SJCRH30 (cell line): ENCODE results near the gene YIF1B. TPM values are rescaled to one million over a fixed set of nuclear protein-coding genes. Genes with fewer than 3 reads are reported as not detected.

Experiments used
- DNase-seq, 2 experiments: peaks; one replicate each; pipeline ENCODE4 v3.0.0-alpha.2; 2015 to 2020
- H3K27ac ChIP-seq: fragments of 250-450 bp; sonication (Bioruptor Pico); 2 replicates; pipeline ENCODE4 v1.5.1; 2020; ENCODE audit warnings: mild to moderate bottlenecking, moderate library complexity
- H3K27me3 ChIP-seq: fragments of 250-450 bp; sonication (Bioruptor Pico); 2 replicates; pipeline ENCODE4 v1.5.1; 2020; ENCODE audit warnings: mild to moderate bottlenecking, moderate library complexity
- H3K36me3 ChIP-seq: fragments of 250-450 bp; sonication (Bioruptor Pico); 2 replicates; pipeline ENCODE4 v1.5.1; 2020; ENCODE audit warnings: mild to moderate bottlenecking, moderate library complexity
- H3K4me1 ChIP-seq: fragments of 250-450 bp; sonication (Bioruptor Pico); 2 replicates; pipeline ENCODE4 v1.5.1; 2020; ENCODE audit warnings: mild to moderate bottlenecking, moderate library complexity
- H3K4me3 ChIP-seq: fragments of 250-450 bp; sonication (Bioruptor Pico); 2 replicates; pipeline ENCODE4 v1.5.1; 2020; ENCODE audit warnings: mild to moderate bottlenecking, moderate library complexity
- H3K9me3 ChIP-seq: fragments of 250-450 bp; sonication (Bioruptor Pico); replicated peaks from 2 replicates; pipeline ENCODE4 v1.5.1; 2020; ENCODE audit warnings: mild to moderate bottlenecking, moderate library complexity
- total RNA-seq: library from RNA; depleted of rRNA; stranded (reverse); fragments of >200 nt; shearing (Covaris generic); gene quantifications from 2 replicates; pipeline ENCODE4 v1.2.3, GENCODE V29; 2014

The YIF1B gene
- total RNA-seq, 1 experiment from 2014 or later: 47.9 TPM

- Histone ChIP-seq H3K27ac (no peak within 1 kb of the TSS), H3K27me3 (no peaks in the 10 kb centered on the region), H3K36me3 (peaks cover 9% of the 10 kb centered on the region; the same call in 1 of the 2 replicates), H3K9me3 (no peaks in the 10 kb centered on the region), H3K4me3 (no peak within 1 kb of the TSS), H3K4me1 (peaks cover 30% of the 10 kb centered on the region)
- DNase-seq: no peak
Observed at GRCh38 chr19:38303517-38304351, 12.0 kb downstream of the YIF1B start, which contains the start of gene C19orf33. Gene C19orf33 (plus strand): TSS chr19:38304251. CDS start chr19:38304262, 11 bp downstream.

GRCh38 chr19:38298821-38299680 is 16.7 kb downstream of the YIF1B start:
- H3K4me3 ChIP-seq: no peak overlapping the region
- H3K27ac ChIP-seq: no peak overlapping the region
- no peaks in the 10 kb centered on the region for H3K27me3 ChIP-seq
- H3K9me3 ChIP-seq: no peaks in the 10 kb centered on the region
- H3K4me1 ChIP-seq: peaks cover 35% of the 10 kb centered on the region
- peaks cover 4% of the 10 kb centered on the region; the same call in 1 of the 2 replicates for H3K36me3 ChIP-seq
- peak; percentile 40 to 66 for DNase-seq

GRCh38 chr19:38294090-38294489 is 21.7 kb downstream of the YIF1B start:
- peak in 1 of 2 experiments; percentile 39 for DNase-seq
- Histone ChIP-seq H3K9me3 (no peaks in the 10 kb centered on the region), H3K36me3 (no peaks in the 10 kb centered on the region), H3K4me3 (no peak overlapping the region), H3K27ac (no peak overlapping the region), H3K27me3 (no peaks in the 10 kb centered on the region), H3K4me1 (peaks cover 43% of the 10 kb centered on the region)

DNA sequence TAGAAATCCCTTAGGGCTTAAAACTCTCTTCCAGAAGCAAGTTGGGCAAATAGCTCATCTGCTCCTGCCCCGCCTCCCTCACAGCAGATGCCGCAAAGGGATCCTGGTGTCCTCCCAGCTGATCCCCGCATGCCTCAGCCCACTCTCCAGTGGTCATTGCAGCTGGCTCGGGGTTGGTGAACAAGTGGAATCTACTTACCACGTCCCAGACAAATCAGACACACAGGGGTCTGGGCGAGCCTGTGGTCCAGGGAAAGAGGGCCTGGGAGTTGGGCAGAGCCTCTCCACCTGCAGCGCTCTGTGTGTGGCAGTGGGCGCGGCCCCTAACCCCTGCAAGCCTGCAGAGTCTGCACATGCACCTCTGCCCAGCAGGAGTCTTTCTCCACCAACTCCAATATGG is 22.5 kb downstream of the YIF1B start:
- DNase-seq: peak; percentile 69 to 70
- H3K4me3 ChIP-seq: no peak overlapping the region
- no peak overlapping the region for H3K27ac ChIP-seq

DNA sequence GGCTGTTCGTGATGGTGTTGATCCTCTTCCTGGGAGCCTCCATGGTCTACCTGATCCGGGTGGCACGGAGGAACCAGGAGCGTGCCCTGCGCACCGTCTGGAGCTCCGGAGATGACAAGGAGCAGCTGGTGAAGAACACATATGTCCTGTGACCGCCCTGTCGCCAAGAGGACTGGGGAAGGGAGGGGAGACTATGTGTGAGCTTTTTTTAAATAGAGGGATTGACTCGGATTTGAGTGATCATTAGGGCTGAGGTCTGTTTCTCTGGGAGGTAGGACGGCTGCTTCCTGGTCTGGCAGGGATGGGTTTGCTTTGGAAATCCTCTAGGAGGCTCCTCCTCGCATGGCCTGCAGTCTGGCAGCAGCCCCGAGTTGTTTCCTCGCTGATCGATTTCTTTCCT is 23.9 kb downstream of the YIF1B start:
- Histone ChIP-seq H3K27ac (no peak overlapping the region), H3K4me1 (peaks cover 50% of the 10 kb centered on the region), H3K36me3 (no peaks in the 10 kb centered on the region), H3K4me3 (no peak overlapping the region), H3K9me3 (no peaks in the 10 kb centered on the region), H3K27me3 (no peaks in the 10 kb centered on the region)
- no peak for DNase-seq

More for the DNA sequence above, 22.5 kb downstream of the YIF1B start:
- Histone ChIP-seq H3K9me3 (no peaks in the 10 kb centered on the region), H3K36me3 (no peaks in the 10 kb centered on the region), H3K27me3 (no peaks in the 10 kb centered on the region), H3K4me1 (peaks cover 45% of the 10 kb centered on the region)

DNA sequence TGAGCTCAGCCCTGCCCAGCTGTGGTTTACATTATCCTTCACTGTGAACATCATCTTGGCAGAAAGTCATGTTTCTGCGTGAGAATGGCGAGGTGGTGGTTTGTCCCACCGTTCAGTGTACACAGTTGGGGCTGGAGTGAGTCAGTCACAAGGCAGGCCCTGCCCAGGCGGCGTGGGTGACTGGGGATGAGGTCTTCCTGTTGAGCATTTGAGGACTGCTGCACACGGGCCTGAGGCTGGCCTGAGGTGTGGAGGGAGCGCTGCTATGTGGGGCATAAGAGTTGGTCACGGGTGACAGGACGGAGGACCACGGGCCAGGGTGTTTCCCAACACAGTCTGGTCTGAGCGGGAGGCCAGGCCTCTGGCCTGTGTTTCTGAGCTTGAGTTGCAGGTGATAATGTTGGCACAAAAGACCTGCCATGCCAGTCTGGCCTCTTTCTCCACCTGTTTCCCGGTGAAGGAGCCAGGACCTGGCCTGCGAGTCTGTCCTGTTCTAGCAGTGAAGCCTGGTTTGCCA is 25.1 kb downstream of the YIF1B start:
- peak; percentile 68 to 74 for DNase-seq
- H3K4me3 ChIP-seq: no peak overlapping the region
- H3K27ac ChIP-seq: peak overlapping the region; percentile 24
- no peaks in the 10 kb centered on the region for H3K36me3 ChIP-seq
- H3K4me1 ChIP-seq: peaks cover 50% of the 10 kb centered on the region
- H3K27me3 ChIP-seq: no peaks in the 10 kb centered on the region
- no peaks in the 10 kb centered on the region for H3K9me3 ChIP-seq

GRCh38 chr19:38289955-38290354 is 25.8 kb downstream of the YIF1B start:
- Histone ChIP-seq H3K4me3 (no peak overlapping the region), H3K4me1 (peaks cover 50% of the 10 kb centered on the region), H3K9me3 (no peaks in the 10 kb centered on the region), H3K36me3 (no peaks in the 10 kb centered on the region), H3K27ac (peak overlapping the region; percentile 24; the same call in 1 of the 2 replicates), H3K27me3 (no peaks in the 10 kb centered on the region)
- no peak for DNase-seq

DNA sequence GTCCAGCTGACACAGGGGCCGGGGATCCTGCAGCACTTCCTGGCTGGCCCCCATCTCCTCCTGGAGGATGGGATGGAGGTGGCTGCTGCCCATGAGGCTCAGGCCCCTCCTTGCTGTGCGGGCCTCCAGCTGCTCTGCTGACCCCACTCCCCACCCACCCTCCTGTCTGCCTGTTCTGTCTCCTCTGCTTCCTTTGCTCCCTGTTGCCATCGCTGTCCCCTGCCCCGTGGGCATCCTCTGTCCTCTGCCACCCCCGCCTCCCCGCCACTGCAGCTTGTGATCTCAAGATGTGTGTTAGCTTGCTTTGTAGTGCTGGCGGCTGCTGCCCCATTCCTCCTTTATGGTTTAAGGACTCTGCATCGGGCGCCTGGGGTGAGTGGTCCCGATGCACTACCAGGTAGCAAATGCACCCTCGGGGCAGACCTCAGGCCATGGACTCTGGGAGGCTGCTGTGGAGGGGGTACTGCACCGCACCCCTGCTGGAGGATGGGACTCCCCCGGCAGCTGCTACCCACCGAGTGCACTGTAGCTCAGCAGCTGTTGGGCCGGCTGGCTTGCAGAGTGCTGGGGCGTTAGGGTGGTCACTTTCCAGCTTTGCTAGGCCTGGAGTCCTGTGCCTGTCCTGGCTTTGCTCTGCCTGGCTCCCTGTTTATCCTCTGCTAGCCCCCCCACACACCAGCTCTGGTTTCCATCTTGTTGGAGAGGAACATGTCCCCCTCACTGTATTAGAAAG is 27.5 kb downstream of the YIF1B start:
- Histone ChIP-seq H3K27me3 (no peaks in the 10 kb centered on the region), H3K36me3 (no peaks in the 10 kb centered on the region), H3K27ac (peak overlapping the region; percentile 35), H3K4me1 (peaks cover 40% of the 10 kb centered on the region), H3K9me3 (no peaks in the 10 kb centered on the region), H3K4me3 (no peak overlapping the region)
- DNase-seq: peak; percentile 85

- H3K27ac ChIP-seq: no peak overlapping the region
- no peaks in the 10 kb centered on the region for H3K9me3 ChIP-seq
- H3K27me3 ChIP-seq: no peaks in the 10 kb centered on the region
- no peak overlapping the region for H3K4me3 ChIP-seq
- no peak for DNase-seq
- H3K36me3 ChIP-seq: no peaks in the 10 kb centered on the region
- peaks cover 33% of the 10 kb centered on the region for H3K4me1 ChIP-seq
Observed at GRCh38 chr19:38287604-38288003, 28.1 kb downstream of the YIF1B start.

DNA sequence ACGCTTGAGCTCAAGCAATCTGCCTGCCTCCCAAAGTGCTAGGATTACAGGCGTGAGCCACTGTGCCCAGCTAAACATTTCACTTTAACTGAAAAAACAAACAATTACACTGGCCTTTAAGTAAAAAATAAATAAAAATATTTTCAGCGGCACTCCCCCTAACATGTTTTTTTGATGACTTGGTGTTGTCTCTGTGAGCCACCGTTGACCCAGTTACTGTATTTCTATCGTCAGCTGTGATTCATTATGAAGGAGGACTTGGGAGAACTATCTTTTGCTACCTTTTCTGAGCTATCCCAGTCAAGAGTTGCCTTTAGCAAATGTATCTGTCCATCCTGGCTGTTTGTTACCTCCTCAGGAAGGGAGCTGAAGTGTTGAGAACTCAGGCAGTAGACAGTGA is 30.2 kb downstream of the YIF1B start:
- Histone ChIP-seq H3K9me3 (no peaks in the 10 kb centered on the region), H3K4me1 (peaks cover 22% of the 10 kb centered on the region), H3K27me3 (no peaks in the 10 kb centered on the region), H3K27ac (no peak overlapping the region), H3K36me3 (no peaks in the 10 kb centered on the region), H3K4me3 (no peak overlapping the region)
- DNase-seq: no peak

- peaks cover 13% of the 10 kb centered on the region for H3K4me1 ChIP-seq
- no peak overlapping the region for H3K4me3 ChIP-seq
- no peak overlapping the region for H3K27ac ChIP-seq
- no peaks in the 10 kb centered on the region for H3K36me3 ChIP-seq
- H3K27me3 ChIP-seq: no peaks in the 10 kb centered on the region
- DNase-seq: no peak
- no peaks in the 10 kb centered on the region for H3K9me3 ChIP-seq
Observed at GRCh38 chr19:38284422-38284821, 31.3 kb downstream of the YIF1B start.

DNA sequence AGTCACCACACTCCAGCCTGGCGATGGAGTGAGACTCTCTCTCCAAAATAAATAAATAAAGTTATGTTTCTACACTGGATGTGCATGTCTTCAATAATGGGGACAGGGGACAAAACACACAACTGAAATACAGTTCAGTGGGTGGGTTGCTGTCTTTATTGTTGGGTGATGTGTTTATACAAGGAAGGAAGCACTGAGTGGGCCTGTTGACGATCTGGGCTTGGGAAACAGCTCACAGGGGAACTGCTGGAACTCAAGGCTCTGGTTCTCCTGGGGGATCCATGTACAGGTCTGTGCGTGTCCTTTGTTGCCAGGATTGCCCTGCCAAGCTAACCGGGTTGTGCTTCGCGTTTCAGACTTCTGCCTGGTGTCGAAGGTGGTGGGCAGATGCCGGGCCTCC is 32.5 kb downstream of the YIF1B start:
- Histone ChIP-seq H3K9me3 (no peaks in the 10 kb centered on the region), H3K4me1 (peaks cover 12% of the 10 kb centered on the region), H3K27me3 (no peaks in the 10 kb centered on the region), H3K36me3 (no peaks in the 10 kb centered on the region), H3K27ac (no peak overlapping the region), H3K4me3 (no peak overlapping the region)
- no peak for DNase-seq

GRCh38 chr19:38281811-38282566 is 33.8 kb downstream of the YIF1B start:
- Histone ChIP-seq H3K4me1 (peaks cover 16% of the 10 kb centered on the region), H3K27me3 (no peaks in the 10 kb centered on the region), H3K36me3 (no peaks in the 10 kb centered on the region), H3K9me3 (no peaks in the 10 kb centered on the region), H3K27ac (no peak overlapping the region), H3K4me3 (no peak overlapping the region)
- no peak for DNase-seq
